ENCODE results near the gene SASH1.

DNA sequence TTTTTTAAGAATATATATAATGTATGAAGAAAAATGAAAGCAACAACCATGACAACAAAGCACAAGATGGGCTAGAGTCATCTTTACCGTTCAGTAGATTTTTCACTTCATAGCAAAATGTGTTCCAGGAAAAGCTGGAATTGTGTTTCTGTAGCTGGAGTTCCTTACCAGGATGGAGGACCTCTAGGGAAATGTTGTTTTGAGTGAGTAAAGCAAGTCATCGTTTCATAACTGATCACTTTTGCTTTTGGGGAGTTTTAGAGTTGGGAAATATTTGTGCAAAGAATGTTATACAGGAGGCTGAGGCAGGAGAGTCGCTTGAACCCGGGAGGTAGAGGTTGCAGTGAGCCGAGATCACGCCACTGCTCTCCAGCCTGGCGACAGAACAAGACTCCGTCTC is 151.6 kb downstream of the SASH1 start:
- TF ChIP-seq XRCC3 (IDR thresholded peaks at IDR 0.05) (no peak), RNF2 (IDR thresholded peaks at IDR 0.05) (no peak), KDM1A (IDR thresholded peaks at IDR 0.05) (no peak)
